Measurements from ENCODE around the gene IPO4.

GRCh38 chr14:24204163-24205146 lies 15.8 kb upstream of the IPO4 start:
- 0 out of 2 replicates have a peak, but pooled peaks have one; percentile 1 for TF ChIP-seq POLR2A (IDR thresholded peaks at IDR 0.05; ENCODE audit: low read depth, low read length)
- no peak for TF ChIP-seq TAF1 (IDR thresholded peaks at IDR 0.05; ENCODE audit: borderline replicate concordance, low read depth, low read length)

Measured in GM12892 (cell line).